Measurements from ENCODE around the gene DMAC2. TPM values are rescaled to one million over a fixed set of nuclear protein-coding genes. Genes with fewer than 3 reads are reported as not detected.

DMAC2 gene
- total RNA-seq, 2 donors from 2014 or later, result 52.9 to 71.5 TPM

- Mint-ChIP-seq H3K4me1 (peaks cover 11% of the 10 kb centered on the region), H3K36me3 (ENCODE audit: low read depth) (peaks cover 44% of the 10 kb centered on the region), H3K27ac (no peak overlapping the region)
Measured at GRCh38 chr19:41422456-41422855, 17.3 kb downstream of the DMAC2 start.

DNA sequence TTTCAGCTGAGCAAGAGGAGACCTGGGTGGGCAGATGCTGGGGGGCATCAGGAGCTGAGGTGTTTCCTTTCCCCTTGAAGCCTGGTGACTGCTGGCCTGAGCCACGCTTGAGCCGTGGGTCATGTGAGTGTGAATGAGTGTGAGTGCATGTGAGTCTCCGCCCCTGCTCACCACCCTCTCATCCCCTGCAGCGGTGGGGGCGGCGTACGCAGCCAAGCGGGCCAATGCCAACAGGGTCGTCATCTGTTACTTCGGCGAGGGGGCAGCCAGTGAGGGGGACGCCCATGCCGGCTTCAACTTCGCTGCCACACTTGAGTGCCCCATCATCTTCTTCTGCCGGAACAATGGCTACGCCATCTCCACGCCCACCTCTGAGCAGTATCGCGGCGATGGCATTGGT lies 17.7 kb downstream of the DMAC2 start:
- Mint-ChIP-seq H3K36me3 (ENCODE audit: low read depth) (peaks cover 49% of the 10 kb centered on the region), H3K4me3 (no peak overlapping the region), H3K27me3 (ENCODE audit: insufficient read depth) (no peaks in the 10 kb centered on the region), H3K27ac (no peak overlapping the region), H3K4me1 (peaks cover 9% of the 10 kb centered on the region), H3K9me3 (no peaks in the 10 kb centered on the region)
- H3K27me3 ChIP-seq (ENCODE audit: control insufficient read depth, insufficient read depth, low read length, poor library complexity, severe bottlenecking), result no peaks in the 10 kb centered on the region
- H3K9ac ChIP-seq (ENCODE audit: extremely low read depth, low read length, poor library complexity, severe bottlenecking), result no peak overlapping the region
- DNase-seq, result no peak
- WGBS, 2 experiments (ENCODE audit: insufficient coverage in 1 of 2, insufficient read length in 1 of 2), result 94 to 98% methylated on average over 17 to 18 of the region's 20 CpGs
- H3K27ac ChIP-seq (ENCODE audit: low read depth, low read length), result no peak overlapping the region
- H3K36me3 ChIP-seq (ENCODE audit: control insufficient read depth, insufficient read depth, low read length), result peaks cover 6% of the 10 kb centered on the region
- H3K4me3 ChIP-seq (ENCODE audit: low read length), result no peak overlapping the region
- no peaks in the 10 kb centered on the region for H3K9me3 ChIP-seq (ENCODE audit: control insufficient read depth, low read length)
- no peaks in the 10 kb centered on the region for H3K4me1 ChIP-seq (ENCODE audit: control insufficient read depth, insufficient read depth, low read length)
- TF ChIP-seq CTCF (conservative IDR thresholded peaks at IDR 0.05), result no peak

More at GRCh38 chr19:41422456-41422855, 17.3 kb downstream of the DMAC2 start:
- no peaks in the 10 kb centered on the region for H3K27me3 Mint-ChIP-seq (ENCODE audit: insufficient read depth)
- H3K4me3 Mint-ChIP-seq, result no peak overlapping the region
- Histone ChIP-seq H3K27ac (ENCODE audit: low read depth, low read length) (no peak overlapping the region), H3K9me3 (ENCODE audit: control insufficient read depth, low read length) (no peaks in the 10 kb centered on the region), H3K4me3 (ENCODE audit: low read length) (no peak overlapping the region), H3K4me1 (ENCODE audit: control insufficient read depth, insufficient read depth, low read length) (no peaks in the 10 kb centered on the region), H3K9ac (ENCODE audit: extremely low read depth, low read length, poor library complexity, severe bottlenecking) (no peak overlapping the region), H3K27me3 (ENCODE audit: control insufficient read depth, insufficient read depth, low read length, poor library complexity, severe bottlenecking) (no peaks in the 10 kb centered on the region), H3K36me3 (ENCODE audit: control insufficient read depth, insufficient read depth, low read length) (peaks cover 6% of the 10 kb centered on the region)
- TF ChIP-seq CTCF (conservative IDR thresholded peaks at IDR 0.05), result no peak
- no peaks in the 10 kb centered on the region for H3K9me3 Mint-ChIP-seq
- WGBS, 2 experiments (ENCODE audit: insufficient coverage in 1 of 2, insufficient read length in 1 of 2), result 89 to 94% methylated on average over 17 to 18 of the region's 18 CpGs
- no peak for DNase-seq

DNA sequence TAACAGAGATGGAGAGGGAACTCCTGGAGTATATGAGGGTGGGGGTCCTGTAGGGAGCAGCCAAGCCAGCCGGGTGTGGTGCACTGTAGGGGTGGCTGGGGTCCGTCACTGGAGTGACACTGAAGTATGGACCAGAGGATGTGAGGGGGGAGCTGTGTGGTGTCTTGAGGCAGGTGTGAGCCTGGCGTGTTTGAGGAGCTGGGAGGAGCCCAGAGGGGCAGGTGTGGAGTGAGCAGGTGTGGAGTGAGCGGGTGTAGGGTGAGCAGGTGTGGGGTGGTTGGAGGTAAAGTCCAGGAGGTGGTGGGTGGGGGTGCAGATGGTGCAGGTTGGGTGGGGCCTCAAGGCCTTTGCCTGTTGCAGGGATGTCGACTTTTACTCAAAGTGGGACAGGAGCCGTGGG lies 18.4 kb downstream of the DMAC2 start:
- Histone ChIP-seq H3K4me1 (ENCODE audit: control insufficient read depth, insufficient read depth, low read length) (no peaks in the 10 kb centered on the region), H3K9me3 (ENCODE audit: control insufficient read depth, low read length) (no peaks in the 10 kb centered on the region), H3K27ac (ENCODE audit: low read depth, low read length) (no peak overlapping the region), H3K4me3 (ENCODE audit: low read length) (no peak overlapping the region), H3K27me3 (ENCODE audit: control insufficient read depth, insufficient read depth, low read length, poor library complexity, severe bottlenecking) (no peaks in the 10 kb centered on the region), H3K36me3 (ENCODE audit: control insufficient read depth, insufficient read depth, low read length) (peaks cover 6% of the 10 kb centered on the region), H3K9ac (ENCODE audit: extremely low read depth, low read length, poor library complexity, severe bottlenecking) (no peak overlapping the region)
- Mint-ChIP-seq H3K27ac (peak overlapping the region; percentile 15), H3K4me1 (peaks cover 3% of the 10 kb centered on the region), H3K27me3 (ENCODE audit: insufficient read depth) (no peaks in the 10 kb centered on the region), H3K9me3 (no peaks in the 10 kb centered on the region), H3K36me3 (ENCODE audit: low read depth) (peaks cover 53% of the 10 kb centered on the region), H3K4me3 (no peak overlapping the region)
- TF ChIP-seq CTCF (conservative IDR thresholded peaks at IDR 0.05), result no peak
- DNase-seq, result no peak
- 84 to 100% methylated on average over 1 to 6 of the region's 6 CpGs for WGBS, 2 experiments (ENCODE audit: insufficient coverage in 1 of 2, insufficient read length in 1 of 2)
